HG03558 (cell line): Measurements from ENCODE around the gene HNRNPCL4.
"Not testable (repeated sequence)": the region's sequence is repeated elsewhere in the genome, so short reads cannot be mapped to it uniquely, and the experiment has no call there.

Experiments
- ATAC-seq: cut with Tn5 transposase; IDR thresholded peaks from one replicate; pipeline ENCODE4 v1.9.1; 2021; ENCODE audit warnings: moderate number of reproducible peaks; ENCODE audit not compliant: unreplicated experiment; ENCODE audit errors: extremely low read depth

HNRNPCL4 gene

DNA sequence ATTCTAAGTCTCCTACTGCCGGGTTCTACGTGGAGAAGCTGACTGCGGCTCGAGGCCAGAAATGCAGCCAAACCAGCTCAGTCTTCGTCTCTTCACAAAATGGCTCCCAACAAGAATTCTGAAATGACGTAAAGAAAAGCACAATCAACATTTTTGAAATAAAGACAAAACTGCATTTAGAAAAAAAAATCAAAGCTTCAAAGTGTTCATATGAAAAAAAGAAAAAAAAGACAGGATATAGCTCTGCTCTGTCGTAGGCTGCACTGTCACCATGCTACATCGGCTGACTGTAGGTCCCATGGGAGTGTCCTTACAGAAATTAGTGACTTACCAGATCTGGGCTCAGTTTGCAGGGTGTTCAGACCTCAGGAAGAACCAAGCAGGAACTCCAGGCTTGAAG lies at the start of gene HNRNPCL4:
HNRNPCL4 (minus strand) TSS at position 101 of the 400 bp plus-strand sequence. CDS start 164 bp downstream, outside the sequence.
- ATAC-seq = not testable (repeated sequence)

- ATAC-seq = not testable (repeated sequence)
Measured at GRCh38 chr1:13208712-13209111, 43.3 kb upstream of the HNRNPCL4 start.

DNA sequence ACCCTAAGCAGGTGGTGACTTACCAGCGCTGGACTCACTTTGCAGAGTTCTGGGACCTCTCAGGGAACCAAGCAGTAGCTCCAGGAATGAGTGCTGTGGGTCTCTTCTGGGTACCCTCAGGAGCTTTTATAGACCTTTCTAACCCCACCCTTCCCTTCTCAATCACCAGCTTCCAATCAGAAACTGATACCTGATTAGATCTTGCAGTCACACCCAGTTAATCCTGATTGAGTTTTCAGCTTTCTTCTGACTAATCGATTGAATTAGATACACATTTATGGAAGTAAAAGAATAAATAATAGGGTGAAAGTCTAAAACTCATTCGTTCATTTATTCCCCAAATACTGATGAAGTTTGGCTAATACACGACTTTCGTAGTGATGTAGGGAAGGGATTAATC lies 35.9 kb upstream of the HNRNPCL4 start, which contains the start of gene PRAMEF13:
PRAMEF13 (minus strand) TSS at position 101 of the 400 bp plus-strand sequence. CDS start 1,820 bp downstream, outside the sequence.
- ATAC-seq = not testable (repeated sequence)

- not testable (repeated sequence) for ATAC-seq
Measured at GRCh38 chr1:13171548-13171947, 6.1 kb upstream of the HNRNPCL4 start, which contains the start of gene PRAMEF9. Gene PRAMEF9, plus strand, starts transcription at chr1:13171848. Its CDS starts 3,433 bp downstream, at chr1:13175281.

GRCh38 chr1:13155909-13156308 lies 9.5 kb downstream of the HNRNPCL4 start, which contains the start of gene PRAMEF26:
Gene PRAMEF26, minus strand, starts transcription at chr1:13156009. Its CDS starts 2,914 bp downstream, at chr1:13153095.
- not testable (repeated sequence) for ATAC-seq

- ATAC-seq = not testable (repeated sequence)
Measured at GRCh38 chr1:13116754-13117153, 48.7 kb downstream of the HNRNPCL4 start, which contains the start of gene HNRNPCL2. Gene HNRNPCL2, minus strand, starts transcription at chr1:13116854. Its CDS starts 454 bp downstream, at chr1:13116400.
